ENCODE data around the gene KCTD2. TPM values are rescaled to one million over a fixed set of nuclear protein-coding genes. Genes with fewer than 3 reads are reported as not detected.
A peak's percentile ranks its signal among the peaks of the same experiment; 100 is the strongest.

The KCTD2 gene
- total and polyA plus RNA-seq, 2 of the 13 experiments (the other 11 are each of a cell fraction or from before 2014, with no cell fraction given), result 28.3 to 32.6 TPM

DNA sequence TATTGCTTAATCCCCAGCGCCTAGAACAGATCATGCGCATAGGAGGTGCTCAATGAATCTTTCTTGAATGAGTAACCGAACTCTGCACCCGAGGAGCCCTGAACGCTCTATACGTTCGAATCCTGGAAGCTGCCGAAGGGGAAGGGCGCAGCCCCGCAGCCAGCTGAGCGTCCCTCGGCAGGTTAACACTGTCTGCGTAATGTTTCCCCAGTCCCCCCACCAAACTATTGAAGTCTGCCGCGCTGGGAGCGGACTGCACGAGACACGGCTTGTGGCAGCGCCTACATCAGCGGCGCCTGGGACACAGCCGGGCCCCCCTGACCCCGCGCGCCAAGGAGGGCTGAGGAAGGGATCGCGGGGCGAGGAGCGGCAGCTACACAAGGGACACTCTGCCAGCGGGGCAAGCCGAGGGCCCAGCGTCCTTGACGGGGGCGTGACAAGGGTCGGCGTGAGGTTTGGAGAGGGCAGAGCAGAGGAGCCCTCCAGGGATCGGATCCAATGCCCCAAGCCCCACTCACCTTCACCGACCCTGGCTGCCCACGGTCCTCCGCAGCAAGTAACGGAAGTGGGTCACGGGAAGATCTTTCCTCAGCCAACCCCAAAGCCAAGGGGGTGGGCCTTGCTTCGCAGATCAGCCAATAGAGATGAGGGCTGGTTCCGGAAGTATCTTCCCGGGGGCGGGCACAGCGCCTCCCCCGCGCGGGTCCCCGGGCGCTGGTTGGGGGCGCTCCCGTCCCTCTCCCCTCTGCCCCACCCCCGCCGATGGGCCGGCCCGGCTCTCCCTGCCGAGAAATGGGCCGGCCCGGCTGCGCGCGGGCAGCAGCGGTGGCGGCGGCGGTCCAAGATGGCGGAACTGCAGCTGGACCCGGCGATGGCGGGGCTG, at the start of gene KCTD2, which contains the start of gene ATP5PD (continued):
- no peak for TF ChIP-seq ZKSCAN5 (CRISPR knock-in tag; IDR thresholded peaks at IDR 0.05)
- TF ChIP-seq, protein P1, sequence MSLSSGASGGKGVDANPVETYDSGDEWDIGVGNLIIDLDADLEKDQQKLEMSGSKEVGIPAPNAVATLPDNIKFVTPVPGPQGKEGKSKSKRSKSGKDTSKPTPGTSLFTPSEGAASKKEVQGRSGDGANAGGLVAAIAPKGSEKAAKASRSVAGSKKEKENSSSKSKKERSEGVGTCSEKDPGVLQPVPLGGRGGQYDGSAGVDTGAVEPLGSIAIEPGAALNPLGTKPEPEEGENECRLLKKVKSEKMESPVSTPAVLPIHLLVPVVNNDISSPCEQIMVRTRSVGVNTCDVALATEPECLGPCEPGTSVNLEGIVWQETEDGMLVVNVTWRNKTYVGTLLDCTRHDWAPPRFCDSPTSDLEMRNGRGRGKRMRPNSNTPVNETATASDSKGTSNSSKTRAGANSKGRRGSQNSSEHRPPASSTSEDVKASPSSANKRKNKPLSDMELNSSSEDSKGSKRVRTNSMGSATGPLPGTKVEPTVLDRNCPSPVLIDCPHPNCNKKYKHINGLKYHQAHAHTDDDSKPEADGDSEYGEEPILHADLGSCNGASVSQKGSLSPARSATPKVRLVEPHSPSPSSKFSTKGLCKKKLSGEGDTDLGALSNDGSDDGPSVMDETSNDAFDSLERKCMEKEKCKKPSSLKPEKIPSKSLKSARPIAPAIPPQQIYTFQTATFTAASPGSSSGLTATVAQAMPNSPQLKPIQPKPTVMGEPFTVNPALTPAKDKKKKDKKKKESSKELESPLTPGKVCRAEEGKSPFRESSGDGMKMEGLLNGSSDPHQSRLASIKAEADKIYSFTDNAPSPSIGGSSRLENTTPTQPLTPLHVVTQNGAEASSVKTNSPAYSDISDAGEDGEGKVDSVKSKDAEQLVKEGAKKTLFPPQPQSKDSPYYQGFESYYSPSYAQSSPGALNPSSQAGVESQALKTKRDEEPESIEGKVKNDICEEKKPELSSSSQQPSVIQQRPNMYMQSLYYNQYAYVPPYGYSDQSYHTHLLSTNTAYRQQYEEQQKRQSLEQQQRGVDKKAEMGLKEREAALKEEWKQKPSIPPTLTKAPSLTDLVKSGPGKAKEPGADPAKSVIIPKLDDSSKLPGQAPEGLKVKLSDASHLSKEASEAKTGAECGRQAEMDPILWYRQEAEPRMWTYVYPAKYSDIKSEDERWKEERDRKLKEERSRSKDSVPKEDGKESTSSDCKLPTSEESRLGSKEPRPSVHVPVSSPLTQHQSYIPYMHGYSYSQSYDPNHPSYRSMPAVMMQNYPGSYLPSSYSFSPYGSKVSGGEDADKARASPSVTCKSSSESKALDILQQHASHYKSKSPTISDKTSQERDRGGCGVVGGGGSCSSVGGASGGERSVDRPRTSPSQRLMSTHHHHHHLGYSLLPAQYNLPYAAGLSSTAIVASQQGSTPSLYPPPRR (CRISPR knock-in tag; IDR thresholded peaks at IDR 0.05; ENCODE audit: borderline replicate concordance), result peak; percentile 29; the same call in 1 of the 2 replicates
- TF ChIP-seq ZNF781 (CRISPR knock-in tag; IDR thresholded peaks at IDR 0.05; ENCODE audit: borderline replicate concordance, not compliant biosample characterization), result no peak
- peak; percentile 81 for TF ChIP-seq CREB1 (IDR thresholded peaks at IDR 0.05)
- TF ChIP-seq CREB1 (CRISPR knock-in tag; IDR thresholded peaks at IDR 0.05), result peak; percentile 90
- TF ChIP-seq, protein P2, sequence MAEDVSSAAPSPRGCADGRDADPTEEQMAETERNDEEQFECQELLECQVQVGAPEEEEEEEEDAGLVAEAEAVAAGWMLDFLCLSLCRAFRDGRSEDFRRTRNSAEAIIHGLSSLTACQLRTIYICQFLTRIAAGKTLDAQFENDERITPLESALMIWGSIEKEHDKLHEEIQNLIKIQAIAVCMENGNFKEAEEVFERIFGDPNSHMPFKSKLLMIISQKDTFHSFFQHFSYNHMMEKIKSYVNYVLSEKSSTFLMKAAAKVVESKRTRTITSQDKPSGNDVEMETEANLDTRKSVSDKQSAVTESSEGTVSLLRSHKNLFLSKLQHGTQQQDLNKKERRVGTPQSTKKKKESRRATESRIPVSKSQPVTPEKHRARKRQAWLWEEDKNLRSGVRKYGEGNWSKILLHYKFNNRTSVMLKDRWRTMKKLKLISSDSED (CRISPR knock-in tag; IDR thresholded peaks at IDR 0.05), result no peak
- peak; percentile 88; the same call in 1 of the 2 replicates for TF ChIP-seq ZNF674 (CRISPR knock-in tag; IDR thresholded peaks at IDR 0.05; ENCODE audit: low read depth)
- TF ChIP-seq, protein P3, sequence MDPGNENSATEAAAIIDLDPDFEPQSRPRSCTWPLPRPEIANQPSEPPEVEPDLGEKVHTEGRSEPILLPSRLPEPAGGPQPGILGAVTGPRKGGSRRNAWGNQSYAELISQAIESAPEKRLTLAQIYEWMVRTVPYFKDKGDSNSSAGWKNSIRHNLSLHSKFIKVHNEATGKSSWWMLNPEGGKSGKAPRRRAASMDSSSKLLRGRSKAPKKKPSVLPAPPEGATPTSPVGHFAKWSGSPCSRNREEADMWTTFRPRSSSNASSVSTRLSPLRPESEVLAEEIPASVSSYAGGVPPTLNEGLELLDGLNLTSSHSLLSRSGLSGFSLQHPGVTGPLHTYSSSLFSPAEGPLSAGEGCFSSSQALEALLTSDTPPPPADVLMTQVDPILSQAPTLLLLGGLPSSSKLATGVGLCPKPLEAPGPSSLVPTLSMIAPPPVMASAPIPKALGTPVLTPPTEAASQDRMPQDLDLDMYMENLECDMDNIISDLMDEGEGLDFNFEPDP (CRISPR knock-in tag; conservative IDR thresholded peaks at IDR 0.05), result no peak
- TF ChIP-seq, protein P4, sequence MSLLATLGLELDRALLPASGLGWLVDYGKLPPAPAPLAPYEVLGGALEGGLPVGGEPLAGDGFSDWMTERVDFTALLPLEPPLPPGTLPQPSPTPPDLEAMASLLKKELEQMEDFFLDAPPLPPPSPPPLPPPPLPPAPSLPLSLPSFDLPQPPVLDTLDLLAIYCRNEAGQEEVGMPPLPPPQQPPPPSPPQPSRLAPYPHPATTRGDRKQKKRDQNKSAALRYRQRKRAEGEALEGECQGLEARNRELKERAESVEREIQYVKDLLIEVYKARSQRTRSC (CRISPR knock-in tag; IDR thresholded peaks at IDR 0.05; ENCODE audit: low read depth), result 0 out of 2 replicates have a peak, but pooled peaks have one; percentile 78
- TF ChIP-seq, protein P5, sequence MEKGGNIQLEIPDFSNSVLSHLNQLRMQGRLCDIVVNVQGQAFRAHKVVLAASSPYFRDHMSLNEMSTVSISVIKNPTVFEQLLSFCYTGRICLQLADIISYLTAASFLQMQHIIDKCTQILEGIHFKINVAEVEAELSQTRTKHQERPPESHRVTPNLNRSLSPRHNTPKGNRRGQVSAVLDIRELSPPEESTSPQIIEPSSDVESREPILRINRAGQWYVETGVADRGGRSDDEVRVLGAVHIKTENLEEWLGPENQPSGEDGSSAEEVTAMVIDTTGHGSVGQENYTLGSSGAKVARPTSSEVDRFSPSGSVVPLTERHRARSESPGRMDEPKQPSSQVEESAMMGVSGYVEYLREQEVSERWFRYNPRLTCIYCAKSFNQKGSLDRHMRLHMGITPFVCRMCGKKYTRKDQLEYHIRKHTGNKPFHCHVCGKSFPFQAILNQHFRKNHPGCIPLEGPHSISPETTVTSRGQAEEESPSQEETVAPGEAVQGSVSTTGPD (CRISPR knock-in tag; IDR thresholded peaks at IDR 0.05), result no peak
- TF ChIP-seq, protein P6, sequence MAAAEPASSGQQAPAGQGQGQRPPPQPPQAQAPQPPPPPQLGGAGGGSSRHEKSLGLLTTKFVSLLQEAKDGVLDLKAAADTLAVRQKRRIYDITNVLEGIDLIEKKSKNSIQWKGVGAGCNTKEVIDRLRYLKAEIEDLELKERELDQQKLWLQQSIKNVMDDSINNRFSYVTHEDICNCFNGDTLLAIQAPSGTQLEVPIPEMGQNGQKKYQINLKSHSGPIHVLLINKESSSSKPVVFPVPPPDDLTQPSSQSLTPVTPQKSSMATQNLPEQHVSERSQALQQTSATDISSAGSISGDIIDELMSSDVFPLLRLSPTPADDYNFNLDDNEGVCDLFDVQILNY (CRISPR knock-in tag; conservative IDR thresholded peaks at IDR 0.05), result peak; percentile 79; the same call in 1 of the 2 replicates
- peak; percentile 80; the same call in 1 of the 2 replicates for TF ChIP-seq MTF2 (CRISPR knock-in tag; IDR thresholded peaks at IDR 0.05; ENCODE audit: borderline replicate concordance)
- TF ChIP-seq HMG20B (CRISPR knock-in tag; conservative IDR thresholded peaks at IDR 0.05), result no peak

Measured in HepG2 (cell line).